ENCODE results near the gene DNAH1. TPM values are rescaled to one million over a fixed set of nuclear protein-coding genes. Genes with fewer than 3 reads are reported as not detected.
"Not testable (repeated sequence)": the region's sequence is repeated elsewhere in the genome, so short reads cannot be mapped to it uniquely, and the experiment has no call there.

DNAH1 gene
- polyA plus RNA-seq, 1 donor (not counting 4 experiments of a cell fraction or from before 2014, with no cell fraction given) = 0.33 TPM

- Histone ChIP-seq H3K9me3 (ENCODE audit: control insufficient read depth, low read depth, low read length) (no peaks in the 10 kb centered on the region), H3K4me1 (ENCODE audit: control insufficient read depth, extremely low read depth, insufficient read depth, low read length) (no peaks in the 10 kb centered on the region), H3K36me3 (ENCODE audit: control insufficient read depth in 2 of 2, extremely low read depth in 1 of 2, insufficient read depth in 2 of 2, low read length in 2 of 2) (no peaks in the 10 kb centered on the region), H4K20me1 (ENCODE audit: control insufficient read depth, extremely low read depth, insufficient read depth, low read length) (no peaks in the 10 kb centered on the region), H3K4me2 (ENCODE audit: control insufficient read depth, extremely low read depth, insufficient read depth, low read depth, low read length) (no peak overlapping the region), H3K9me1 (ENCODE audit: control insufficient read depth, extremely low read depth, insufficient read depth, low read length) (no peaks in the 10 kb centered on the region), H3K27me3 (ENCODE audit: control insufficient read depth, extremely low read depth, insufficient read depth, low read length) (no peaks in the 10 kb centered on the region), H3K4me3 (ENCODE audit: control insufficient read depth in 2 of 3, extremely low read depth in 1 of 3, insufficient read depth in 2 of 3, low read depth in 1 of 3, low read length in 3 of 3) (no peak overlapping the region), H2AFZ (ENCODE audit: control insufficient read depth, low read length) (no peak overlapping the region), H3K27ac (ENCODE audit: control insufficient read depth, insufficient read depth, low read length) (no peak overlapping the region), H3K79me2 (ENCODE audit: control insufficient read depth, insufficient read depth, low read length) (no peaks in the 10 kb centered on the region), H3K9ac (ENCODE audit: control insufficient read depth, extremely low read depth, insufficient read depth, low read length) (no peak overlapping the region)
- no peak for TF ChIP-seq CTCF (optimal IDR thresholded peaks at IDR 0.05 in 1 of 3, IDR thresholded peaks at IDR 0.05 in 1 of 3, conservative IDR thresholded peaks at IDR 0.05 in 1 of 3; ENCODE audit: extremely low read depth in 1 of 3, insufficient read depth in 2 of 3, low read length in 3 of 3)
- TF ChIP-seq EZH2 (IDR thresholded peaks at IDR 0.05; ENCODE audit: low read length) = no peak
- dilution Hi-C loops (cut with MboI; ENCODE audit: extremely low pct_ligation_motif_present, low sequenced_read_pairs) = no loop called here
- FAIRE-seq (no peak), DNase-seq (ENCODE audit: low read depth, low spot score) (no peak)
Observed at GRCh38 chr3:52333869-52334557, 17.9 kb downstream of the DNAH1 start.

DNA sequence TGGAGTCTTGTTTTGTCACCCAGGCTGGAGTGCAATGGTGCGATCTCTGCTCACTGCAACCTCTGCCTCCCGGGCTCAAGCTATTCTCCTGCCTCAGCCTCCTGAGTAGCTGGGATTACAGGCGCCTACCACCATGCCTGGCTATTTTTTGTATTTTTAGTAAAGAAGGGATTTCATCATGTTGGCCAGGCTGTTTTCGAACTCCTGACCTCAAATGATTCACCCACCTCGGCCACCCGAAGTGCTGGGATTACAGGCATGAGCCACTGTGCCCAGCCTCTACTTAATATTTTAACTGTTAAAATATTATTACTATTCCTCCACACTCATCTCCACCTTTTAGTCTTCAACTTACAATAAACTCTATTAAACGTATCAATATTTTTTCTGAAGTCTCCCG, 22.0 kb downstream of the DNAH1 start:
- dilution Hi-C loops (cut with MboI; ENCODE audit: extremely low pct_ligation_motif_present, low sequenced_read_pairs); H3K27me3 ChIP-seq (ENCODE audit: control insufficient read depth, extremely low read depth, insufficient read depth, low read length); H3K4me1 ChIP-seq (ENCODE audit: control insufficient read depth, extremely low read depth, insufficient read depth, low read length); H3K79me2 ChIP-seq (ENCODE audit: control insufficient read depth, insufficient read depth, low read length); H3K36me3 ChIP-seq (ENCODE audit: control insufficient read depth in 2 of 2, extremely low read depth in 1 of 2, insufficient read depth in 2 of 2, low read length in 2 of 2); H3K4me2 ChIP-seq (ENCODE audit: control insufficient read depth, extremely low read depth, insufficient read depth, low read depth, low read length); H2AFZ ChIP-seq (ENCODE audit: control insufficient read depth, low read length); H3K9ac ChIP-seq (ENCODE audit: control insufficient read depth, extremely low read depth, insufficient read depth, low read length); H3K9me3 ChIP-seq (ENCODE audit: control insufficient read depth, low read depth, low read length); H3K9me1 ChIP-seq (ENCODE audit: control insufficient read depth, extremely low read depth, insufficient read depth, low read length); H4K20me1 ChIP-seq (ENCODE audit: control insufficient read depth, extremely low read depth, insufficient read depth, low read length); DNase-seq (ENCODE audit: low read depth, low spot score); H3K4me3 ChIP-seq (ENCODE audit: control insufficient read depth in 2 of 3, extremely low read depth in 1 of 3, insufficient read depth in 2 of 3, low read depth in 1 of 3, low read length in 3 of 3); FAIRE-seq; H3K27ac ChIP-seq (ENCODE audit: control insufficient read depth, insufficient read depth, low read length): not testable (repeated sequence)

DNA sequence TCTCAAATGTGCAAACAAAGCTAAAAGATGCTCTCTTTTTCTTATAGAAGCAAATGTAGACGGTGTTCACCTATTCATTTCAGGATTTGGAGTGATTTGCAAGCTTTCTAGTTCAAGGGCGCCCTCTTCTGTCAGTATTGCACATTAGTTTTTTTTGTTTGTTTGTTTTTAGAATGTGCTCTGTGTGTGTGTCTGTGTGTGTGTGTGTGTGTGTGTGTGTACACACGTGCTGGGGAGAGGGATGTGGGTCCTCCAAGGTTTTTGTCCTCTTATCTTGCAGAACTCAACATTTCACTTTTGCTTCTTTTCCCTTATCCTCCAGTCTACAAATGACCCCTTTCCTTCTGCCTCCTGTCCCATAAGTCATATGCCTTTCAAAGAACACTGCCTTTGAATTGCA, 23.5 kb downstream of the DNAH1 start:
- H3K27ac ChIP-seq (ENCODE audit: control insufficient read depth, insufficient read depth, low read length) = no peak overlapping the region
- H3K4me3 ChIP-seq (ENCODE audit: control insufficient read depth in 2 of 3, extremely low read depth in 1 of 3, insufficient read depth in 2 of 3, low read depth in 1 of 3, low read length in 3 of 3) = no peak overlapping the region
- H3K9me1 ChIP-seq (ENCODE audit: control insufficient read depth, extremely low read depth, insufficient read depth, low read length) = no peaks in the 10 kb centered on the region
- no peak overlapping the region for H2AFZ ChIP-seq (ENCODE audit: control insufficient read depth, low read length)
- no peaks in the 10 kb centered on the region for H3K36me3 ChIP-seq (ENCODE audit: control insufficient read depth in 2 of 2, extremely low read depth in 1 of 2, insufficient read depth in 2 of 2, low read length in 2 of 2)
- no peak overlapping the region for H3K9ac ChIP-seq (ENCODE audit: control insufficient read depth, extremely low read depth, insufficient read depth, low read length)
- no peaks in the 10 kb centered on the region for H3K9me3 ChIP-seq (ENCODE audit: control insufficient read depth, low read depth, low read length)
- no peaks in the 10 kb centered on the region for H3K4me1 ChIP-seq (ENCODE audit: control insufficient read depth, extremely low read depth, insufficient read depth, low read length)
- DNase-seq (ENCODE audit: low read depth, low spot score) (peak; percentile 40), FAIRE-seq (peak; percentile 57)
- H3K4me2 ChIP-seq (ENCODE audit: control insufficient read depth, extremely low read depth, insufficient read depth, low read depth, low read length) = no peak overlapping the region
- TF ChIP-seq CTCF (optimal IDR thresholded peaks at IDR 0.05 in 1 of 3, IDR thresholded peaks at IDR 0.05 in 1 of 3, conservative IDR thresholded peaks at IDR 0.05 in 1 of 3; ENCODE audit: extremely low read depth in 1 of 3, insufficient read depth in 2 of 3, low read length in 3 of 3) (peak in 2 of 3 experiments; percentile 49 to 60), EZH2 (IDR thresholded peaks at IDR 0.05; ENCODE audit: low read length) (no peak)
- peaks cover 4% of the 10 kb centered on the region for H3K27me3 ChIP-seq (ENCODE audit: control insufficient read depth, extremely low read depth, insufficient read depth, low read length)
- H4K20me1 ChIP-seq (ENCODE audit: control insufficient read depth, extremely low read depth, insufficient read depth, low read length) = no peaks in the 10 kb centered on the region
- no peaks in the 10 kb centered on the region for H3K79me2 ChIP-seq (ENCODE audit: control insufficient read depth, insufficient read depth, low read length)
- dilution Hi-C loops (cut with MboI; ENCODE audit: extremely low pct_ligation_motif_present, low sequenced_read_pairs) = no loop called here

Measured in keratinocyte (primary cell).